Measurements from ENCODE around the gene IRAG1. TPM values are rescaled to one million over a fixed set of nuclear protein-coding genes. Genes with fewer than 3 reads are reported as not detected.

IRAG1 gene
- total and polyA plus RNA-seq, 2 donors (not counting 1 experiment from before 2014, with no cell fraction given): 0.27 to 0.32 TPM

- no peaks in the 10 kb centered on the region for H3K36me3 ChIP-seq (replicated peaks in 1 of 2; ENCODE audit: control extremely low read depth in 1 of 2, control insufficient read depth in 1 of 2, extremely low read depth in 1 of 2, insufficient read depth in 2 of 2, low read length in 1 of 2)
- no peak overlapping the region for H3K4me3 Mint-ChIP-seq
- no peaks in the 10 kb centered on the region for H3K27me3 ChIP-seq (replicated peaks in 1 of 4; ENCODE audit: control extremely low read depth in 1 of 4, control insufficient read depth in 3 of 4, insufficient read depth in 4 of 4, low read length in 3 of 4)
- H2AFZ ChIP-seq (ENCODE audit: insufficient read depth, low read depth, low read length, poor library complexity, severe bottlenecking): peak overlapping the region; percentile 43
- no peaks in the 10 kb centered on the region for H3K9me3 Mint-ChIP-seq (ENCODE audit: insufficient read depth)
- ChIA-PET POLR2A (interaction anchor here (1.4 kb wide), 1 partner anchor 16 kb away, joined by 3 read pairs; no protein-coding TSS in a partner anchor), CTCF (interaction anchor here (1.8 to 6.9 kb wide), 2 partner anchors 8 to 118 kb away, joined by 5 to 48 read pairs; partner anchors contain the start of gene RNF141)
- no peaks in the 10 kb centered on the region for H3K79me2 ChIP-seq (ENCODE audit: control insufficient read depth, insufficient read depth, low read length)
- no peak for ATAC-seq (ENCODE audit: low read depth)
- H4K20me1 ChIP-seq (ENCODE audit: control insufficient read depth, insufficient read depth, low read length, poor library complexity, severe bottlenecking): no peaks in the 10 kb centered on the region
- intact Hi-C loops (cut with micrococcal nuclease): loop anchor here (10.0 kb wide), 1 partner anchor 76 kb away; no protein-coding TSS in a partner anchor
- 88% methylated on average over 6 of the region's 6 CpGs for WGBS (ENCODE audit: insufficient coverage)
- H3K4me3 ChIP-seq (ENCODE audit: control extremely low read depth in 1 of 5, extremely low read depth in 1 of 5, insufficient read depth in 1 of 5, low read depth in 2 of 5, low read length in 4 of 5): no peak overlapping the region
- peak overlapping the region; percentile 42 for H3K27ac Mint-ChIP-seq
- DNase-seq: no peak
- H3K27me3 Mint-ChIP-seq: no peaks in the 10 kb centered on the region
- peaks cover 0 to under 1% (median 0%) of the 10 kb centered on the region in 3 donors for H3K9me3 ChIP-seq (ENCODE audit: control extremely low read depth in 1 of 3, control insufficient read depth in 2 of 3, insufficient read depth in 1 of 3, low read length in 2 of 3)
- TF ChIP-seq CTCF (IDR thresholded peaks at IDR 0.05) (no peak), EZH2 (IDR thresholded peaks at IDR 0.05; ENCODE audit: borderline replicate concordance, insufficient read depth, low read depth, low read length, poor library complexity, severe bottlenecking) (no peak)
- peaks cover 59% of the 10 kb centered on the region for H3K4me1 Mint-ChIP-seq
- H3K9ac ChIP-seq (ENCODE audit: low read length): no peak overlapping the region
- no peak overlapping the region for H3K4me2 ChIP-seq (replicated peaks; ENCODE audit: low read depth, low read length, poor library complexity, severe bottlenecking)
- H3K4me1 ChIP-seq (ENCODE audit: control insufficient read depth in 2 of 2, insufficient read depth in 2 of 2, low read length in 2 of 2): peaks cover 30 to 32% of the 10 kb centered on the region in 2 donors
- no peak overlapping the region for H3K27ac ChIP-seq (ENCODE audit: low read length in 2 of 2)
Observed at GRCh38 chr11:10658621-10659338, 34.8 kb downstream of the IRAG1 start.

Data from B cell (primary cell).